Right ventricle myocardium superior (tissue), 1 donor: ENCODE data around the gene MCF2L. TPM values are rescaled to one million over a fixed set of nuclear protein-coding genes. Genes with fewer than 3 reads are reported as not detected.

Experiments used
- ATAC-seq: fragments of 200-7000 bp; cut with Tn5 transposase; one replicate; pipeline ENCODE4 v1.9.1; 2020; ENCODE audit warnings: mild to moderate bottlenecking; ENCODE audit not compliant: poor library complexity
- DNase-seq: peaks from one replicate; pipeline ENCODE4 v3.0.0-alpha.2; 2020
- intact Hi-C: fragments of 100-400 bp; cut with DNase I; formaldehyde crosslinking; loops from one replicate; pipeline ENCODE4 v1.11.2; 2022
- total RNA-seq: library from RNA; stranded (reverse); fragmentation: NEBNext Ultra II Directional; extraction: Animal tissue kit (Norgen Biotek cat#: 25700); gene quantifications from one replicate; pipeline ENCODE4 v1.2.1, GENCODE V29; 2021
- donor health status: DM: no; HTN: yes; CAD: no; lungs with severe emphysema.

The MCF2L gene
- total RNA-seq, 1 donor from 2014 or later: 38.1 TPM

DNA sequence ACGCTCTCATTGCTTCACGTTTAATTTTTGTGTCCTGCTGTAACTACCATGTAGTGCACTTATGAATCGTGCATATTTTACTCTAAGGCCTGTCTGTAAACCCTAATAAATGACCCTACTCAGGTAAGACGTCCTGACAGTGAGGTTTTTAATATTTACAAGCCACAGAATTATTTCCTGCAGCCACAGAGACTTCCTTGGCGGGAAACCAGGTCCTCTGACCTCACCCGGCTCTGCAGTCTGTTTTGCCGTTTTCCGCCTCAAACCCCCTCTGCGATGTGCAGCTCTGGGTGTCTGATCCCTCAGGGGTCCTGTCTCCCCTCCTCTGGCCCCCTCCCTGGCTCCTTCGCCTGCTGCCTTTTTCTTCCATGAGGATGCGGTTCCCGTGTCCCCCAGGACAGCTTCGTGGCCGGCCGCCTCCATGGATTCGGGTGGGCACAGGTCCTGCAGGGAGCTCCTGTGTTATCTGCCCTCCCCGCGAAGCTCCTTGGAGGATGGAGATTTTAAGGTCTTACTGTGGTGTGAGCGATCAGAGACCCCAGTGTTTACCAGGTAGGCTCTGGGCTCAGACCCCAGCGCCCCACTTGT, 66.3 kb downstream of the MCF2L start:
- ATAC-seq: peak; percentile 26
- DNase-seq: no peak
- intact Hi-C loops: loop anchor here (10.0 kb wide), 1 partner anchor 91 kb away; no protein-coding TSS in a partner anchor

- intact Hi-C loops: loop anchor here (10.0 kb wide), 1 partner anchor 92 kb away; no protein-coding TSS in a partner anchor
- ATAC-seq (no peak), DNase-seq (no peak)
Measured at GRCh38 chr13:113036401-113036800, 67.4 kb downstream of the MCF2L start.

GRCh38 chr13:113040031-113040430, 71.0 kb downstream of the MCF2L start:
- DNase-seq (no peak), ATAC-seq (no peak)
- intact Hi-C loops: no loop called here

- ATAC-seq (no peak), DNase-seq (no peak)
- intact Hi-C loops: no loop called here
Measured at GRCh38 chr13:113040597-113041292, 71.7 kb downstream of the MCF2L start.

DNA sequence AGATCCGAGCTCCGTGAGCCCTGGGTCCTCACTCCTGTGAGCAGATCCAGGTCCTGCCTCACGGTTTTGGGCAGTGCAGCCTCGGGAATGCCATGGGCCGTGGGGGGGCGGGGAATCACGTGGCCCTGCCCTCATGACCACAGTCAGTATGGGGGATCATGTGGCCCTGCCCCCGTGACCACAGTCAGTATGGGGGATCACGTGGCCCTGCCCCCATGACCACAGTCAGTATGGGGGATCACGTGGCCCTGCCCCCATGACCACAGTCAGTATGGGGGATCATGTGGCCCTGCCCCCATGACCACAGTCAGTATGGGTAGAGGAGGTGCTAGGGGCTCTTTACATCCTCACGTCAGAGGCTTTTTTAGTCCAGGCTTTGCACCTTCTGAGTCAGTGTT, 72.3 kb downstream of the MCF2L start:
- intact Hi-C loops: no loop called here
- no peak for DNase-seq
- no peak for ATAC-seq

DNA sequence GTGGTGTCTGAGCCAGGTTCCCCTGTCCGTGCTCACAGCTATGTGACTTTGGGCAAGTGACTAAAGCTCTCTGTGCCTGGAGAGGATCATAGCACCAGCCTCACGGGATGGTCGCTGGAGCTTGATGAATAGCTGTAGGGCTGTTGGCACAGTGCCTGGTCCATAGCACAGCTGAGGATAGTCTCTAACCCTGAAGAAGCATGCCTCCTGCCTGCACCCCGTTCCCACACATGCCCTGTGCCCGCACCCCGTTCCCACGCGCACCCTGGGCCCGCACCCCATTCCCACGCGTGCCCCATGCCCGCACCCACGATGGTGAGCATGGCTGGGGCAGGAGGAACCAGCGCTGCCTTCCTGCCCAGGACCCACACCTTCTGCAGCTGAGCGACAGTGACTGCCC, 72.9 kb downstream of the MCF2L start:
- intact Hi-C loops: no loop called here
- no peak for ATAC-seq
- no peak for DNase-seq

DNA sequence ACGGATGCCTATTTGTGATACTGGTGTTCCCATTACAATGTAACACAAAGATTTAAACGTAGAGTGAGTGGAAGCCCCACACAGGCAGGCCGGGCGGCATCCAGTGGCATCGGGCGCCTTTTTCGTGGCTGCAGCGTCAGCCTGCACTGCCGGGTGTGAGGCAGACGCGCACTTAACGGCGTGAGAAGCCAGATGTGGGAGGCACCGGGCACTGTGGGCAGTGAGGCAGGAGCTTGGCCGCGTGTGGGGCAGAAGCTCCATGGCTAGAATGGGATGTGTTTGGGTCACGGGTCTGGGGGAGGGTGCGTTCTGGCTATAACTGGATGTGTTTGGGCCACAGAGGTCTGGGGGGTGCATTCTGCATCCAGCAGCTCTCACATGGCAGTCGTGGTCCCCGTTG, 73.4 kb downstream of the MCF2L start:
- DNase-seq: no peak
- ATAC-seq: no peak
- intact Hi-C loops: no loop called here

GRCh38 chr13:113043001-113043630, 74.1 kb downstream of the MCF2L start:
- intact Hi-C loops: no loop called here
- no peak for DNase-seq
- no peak for ATAC-seq

- intact Hi-C loops: no loop called here
- ATAC-seq (no peak), DNase-seq (no peak)
Measured at GRCh38 chr13:113043931-113044330, 74.9 kb downstream of the MCF2L start.

GRCh38 chr13:113044391-113045114, 75.5 kb downstream of the MCF2L start:
- intact Hi-C loops: no loop called here
- DNase-seq: peak; percentile 10
- no peak for ATAC-seq

DNA sequence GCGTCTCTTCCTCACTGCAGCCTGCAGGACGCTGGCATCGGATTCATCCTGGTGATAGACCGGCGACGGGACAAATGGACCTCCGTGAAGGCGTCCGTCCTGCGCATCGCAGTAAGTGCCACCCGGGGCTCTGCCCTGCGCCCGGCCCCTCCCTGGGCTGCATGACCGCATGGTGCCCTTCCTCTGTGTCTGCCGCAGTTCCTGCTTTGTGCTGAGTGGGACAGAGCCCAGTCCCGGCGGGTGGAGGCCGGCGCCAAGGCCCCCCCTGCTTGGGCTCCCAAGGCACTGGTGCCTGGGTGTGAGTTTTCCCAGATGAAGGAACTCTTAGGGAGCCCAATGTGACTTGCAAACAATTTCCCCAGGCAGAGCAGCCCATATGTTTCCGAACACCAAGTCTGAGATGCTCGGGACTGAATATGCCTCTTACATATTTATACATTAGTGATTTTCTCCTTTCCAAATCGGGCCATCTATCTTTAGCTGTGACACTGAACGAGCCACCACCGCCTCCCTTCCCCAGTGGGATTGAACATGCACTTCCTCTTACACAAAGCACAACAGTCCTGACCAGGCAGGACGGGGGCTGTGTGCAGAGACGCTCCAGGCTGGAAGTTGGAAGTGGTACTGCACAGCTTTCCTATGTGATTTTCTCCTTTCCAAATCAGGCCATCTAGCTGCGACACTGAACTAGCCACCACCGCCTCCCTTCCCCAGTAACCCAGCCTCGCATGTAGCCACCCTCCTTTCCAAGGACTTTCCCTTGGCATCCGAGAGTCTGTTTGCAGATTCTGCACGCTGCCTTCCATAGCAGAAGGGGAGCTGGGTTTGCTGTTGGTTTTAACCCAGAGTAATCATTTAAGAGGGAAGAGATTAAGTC, 76.5 kb downstream of the MCF2L start:
- no peak for ATAC-seq
- DNase-seq: peak; percentile 40
- intact Hi-C loops: no loop called here

DNA sequence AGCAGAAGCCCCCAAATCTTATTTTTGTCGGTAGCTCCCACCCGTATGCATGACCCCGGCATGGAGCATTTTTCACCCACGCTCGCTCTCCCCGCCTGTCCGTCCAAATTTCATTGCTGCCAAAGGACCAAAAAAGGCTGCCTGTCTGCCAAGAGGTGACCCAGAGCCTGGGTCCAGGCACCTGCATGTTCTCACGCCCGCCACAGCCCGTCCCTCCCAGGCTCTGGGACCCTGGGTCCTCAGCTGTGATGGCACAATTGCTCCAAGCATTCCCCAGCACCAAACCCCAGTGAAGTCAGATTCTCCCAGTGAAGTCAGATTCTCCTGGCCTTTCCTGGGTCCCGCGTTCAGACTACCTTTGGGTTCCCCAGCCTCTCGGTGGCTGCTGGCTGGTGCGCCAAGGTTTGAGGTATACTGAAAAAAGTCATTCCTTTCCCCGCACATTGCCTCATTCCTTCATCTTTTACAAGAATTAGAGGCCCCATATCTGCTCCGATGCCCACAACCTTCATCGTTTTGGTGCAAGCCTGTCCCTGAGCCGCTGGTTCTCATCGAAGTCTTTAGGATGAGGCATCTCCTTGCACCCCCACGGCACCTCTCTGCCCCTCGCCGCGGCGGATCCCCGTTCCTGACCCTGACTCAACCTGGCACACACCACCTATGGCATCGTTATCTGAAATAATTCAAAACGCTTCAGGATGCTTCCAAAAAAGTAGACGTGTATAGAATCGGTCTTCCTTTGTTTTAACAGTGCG, 77.3 kb downstream of the MCF2L start:
- ATAC-seq (no peak), DNase-seq (peak; percentile 27)

GRCh38 chr13:113046883-113047244, 77.8 kb downstream of the MCF2L start:
- DNase-seq: peak; percentile 31
- ATAC-seq: no peak
- intact Hi-C loops: no loop called here

More for the DNA sequence above, 77.3 kb downstream of the MCF2L start:
- intact Hi-C loops: no loop called here

- no peak for ATAC-seq
- peak; percentile 33 for DNase-seq
- intact Hi-C loops: no loop called here
Measured at GRCh38 chr13:113047587-113047986, 78.6 kb downstream of the MCF2L start.

GRCh38 chr13:113048766-113049165, 79.8 kb downstream of the MCF2L start:
- intact Hi-C loops: no loop called here
- ATAC-seq (no peak), DNase-seq (no peak)

DNA sequence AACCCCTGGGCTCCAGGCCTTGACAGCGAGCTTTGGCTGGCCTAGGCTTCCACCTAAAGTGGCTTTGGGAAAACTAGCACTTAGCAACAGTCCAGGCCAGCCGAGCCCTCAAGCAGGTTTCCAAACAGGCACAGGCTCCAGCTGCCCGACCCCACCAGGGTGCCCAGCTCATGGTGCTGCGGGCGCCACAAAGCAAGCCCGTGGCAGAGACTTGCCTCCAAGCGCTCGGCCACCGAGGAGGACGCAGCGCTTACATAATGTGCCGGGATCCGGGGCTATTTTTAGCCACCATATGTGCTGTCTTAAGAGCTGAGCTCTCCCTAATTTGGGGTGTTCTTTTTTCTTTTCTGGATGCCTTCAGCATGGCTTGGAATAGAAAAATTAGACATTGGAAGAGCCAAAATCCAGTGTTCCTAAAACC, 80.5 kb downstream of the MCF2L start:
- peak; percentile 83 for ATAC-seq
- intact Hi-C loops: no loop called here
- peak; percentile 54 for DNase-seq

DNA sequence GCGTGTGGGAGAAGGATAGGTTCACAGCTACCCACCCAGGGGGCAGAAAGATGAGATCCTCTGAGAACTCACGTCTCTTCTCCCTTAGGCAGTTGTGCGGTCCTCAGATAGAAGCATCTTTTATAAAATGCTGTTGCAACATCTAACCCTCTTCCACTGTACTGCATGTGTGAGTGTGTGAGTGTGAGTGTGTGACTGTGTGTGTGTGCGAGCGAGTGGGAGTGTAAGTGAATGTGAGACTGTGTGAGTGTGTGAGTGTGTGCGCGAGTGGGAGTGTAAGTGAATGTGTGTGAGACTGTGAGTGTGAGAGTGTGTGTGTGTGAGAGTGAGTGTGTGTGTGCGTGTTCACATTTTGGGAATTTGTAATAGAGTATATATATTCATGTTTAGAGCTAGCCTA, 81.0 kb downstream of the MCF2L start:
- intact Hi-C loops: no loop called here

More for the DNA sequence above, 81.0 kb downstream of the MCF2L start:
- ATAC-seq (no peak), DNase-seq (no peak)
